GM12864 (cell line): Measurements from ENCODE around the gene EFS.
A peak's percentile ranks its signal among the peaks of the same experiment; 100 is the strongest.

ENCODE experiments used
- DNase-seq: peaks from one replicate; pipeline ENCODE4 v3.0.0-alpha.2; 2011; ENCODE audit warnings: low read depth
- H3K4me3 ChIP-seq: 2 replicates; pipeline ENCODE4 v1.5.1; 2011; ENCODE audit warnings: mild to moderate bottlenecking, low read depth, low read length, control low read depth
- CTCF ChIP-seq: IDR thresholded peaks from 2 replicates; pipeline ENCODE4 v1.5.1; 2011; ENCODE audit warnings: low read depth, mild to moderate bottlenecking, moderate library complexity, low read length, control low read depth, inconsistent platforms; ENCODE audit errors: missing control alignments

Gene EFS

GRCh38 chr14:23382731-23383440 is 17.9 kb upstream of the EFS start:
- no peak for DNase-seq
- no peak for TF ChIP-seq CTCF
- H3K4me3 ChIP-seq, result no peak overlapping the region

GRCh38 chr14:23382276-23382675 is 17.3 kb upstream of the EFS start:
- no peak for DNase-seq
- TF ChIP-seq CTCF, result no peak
- H3K4me3 ChIP-seq, result no peak overlapping the region

GRCh38 chr14:23381871-23382270 is 16.9 kb upstream of the EFS start:
- no peak overlapping the region for H3K4me3 ChIP-seq
- DNase-seq, result no peak
- no peak for TF ChIP-seq CTCF

- no peak for DNase-seq
- TF ChIP-seq CTCF, result no peak
- no peak overlapping the region for H3K4me3 ChIP-seq
These were observed 16.0 kb upstream of the EFS start for GRCh38 chr14:23380976-23381375.

- no peak overlapping the region for H3K4me3 ChIP-seq
- no peak for DNase-seq
- no peak for TF ChIP-seq CTCF
These were observed 15.4 kb upstream of the EFS start for GRCh38 chr14:23380197-23380914.

- DNase-seq, result peak; percentile 4
- H3K4me3 ChIP-seq, result no peak overlapping the region
- TF ChIP-seq CTCF, result peak; percentile 96
These were observed 14.6 kb upstream of the EFS start for GRCh38 chr14:23379366-23380196.
